ENCODE data around the gene TCEA2. TPM values are rescaled to one million over a fixed set of nuclear protein-coding genes. Genes with fewer than 3 reads are reported as not detected.
A peak's percentile ranks its signal among the peaks of the same experiment; 100 is the strongest.

TCEA2 gene
- total RNA-seq, 1 experiment from 2014 or later, result 48.3 TPM

- H3K4me1 ChIP-seq, result peaks cover 34% of the 10 kb centered on the region
- BruUV-seq (replicated peaks), result no TSS peak
- H3K9me3 ChIP-seq, result no peaks in the 10 kb centered on the region
- no peak for TF ChIP-seq CTCF (IDR thresholded peaks at IDR 0.05; ENCODE audit: insufficient read depth in 1 of 2, low read depth in 1 of 2, low read length in 1 of 2, severe bottlenecking in 1 of 2, unreplicated experiment in 1 of 2)
- H3K4me3 Mint-ChIP-seq (ENCODE audit: unreplicated experiment), result no peak overlapping the region
- intact Hi-C loops (cut with micrococcal nuclease; ENCODE audit: unreplicated experiment), result no loop called here
- peaks cover 49% of the 10 kb centered on the region for H3K36me3 ChIP-seq (ENCODE audit: control insufficient read depth, insufficient read depth, low read length)
- DNase-seq, result no peak
- H3K27ac Mint-ChIP-seq (ENCODE audit: unreplicated experiment), result peak overlapping the region; percentile 83
- CTCF ChIA-PET, result interaction anchor here (0.6 to 3.0 kb wide), 4 partner anchors 16 to 485 kb away, joined by 3 to 45 read pairs (median 6); no protein-coding TSS in a partner anchor
- H3K9me3 Mint-ChIP-seq (ENCODE audit: unreplicated experiment), result no peaks in the 10 kb centered on the region
- peaks cover 97% of the 10 kb centered on the region for H3K36me3 Mint-ChIP-seq (ENCODE audit: insufficient read depth, unreplicated experiment)
- no peaks in the 10 kb centered on the region for H3K27me3 ChIP-seq (replicated peaks; ENCODE audit: control insufficient read depth, insufficient read depth, low read length)
- H3K4me3 ChIP-seq (ENCODE audit: low read depth, low read length), result no peak overlapping the region
- no peaks in the 10 kb centered on the region for H3K27me3 Mint-ChIP-seq (ENCODE audit: insufficient read depth, unreplicated experiment)
- peaks cover 37% of the 10 kb centered on the region for H3K4me1 Mint-ChIP-seq (ENCODE audit: low read depth, unreplicated experiment)
- POLR2A ChIA-PET, result no interaction called here
Observed at GRCh38 chr20:64022671-64023360, 40.2 kb upstream of the TCEA2 start.

GRCh38 chr20:64023361-64024140 is 39.4 kb upstream of the TCEA2 start:
- Histone ChIP-seq H3K4me3 (ENCODE audit: low read depth, low read length) (no peak overlapping the region), H3K4me1 (peaks cover 34% of the 10 kb centered on the region), H3K36me3 (ENCODE audit: control insufficient read depth, insufficient read depth, low read length) (peaks cover 50% of the 10 kb centered on the region), H3K27me3 (replicated peaks; ENCODE audit: control insufficient read depth, insufficient read depth, low read length) (no peaks in the 10 kb centered on the region), H3K9me3 (no peaks in the 10 kb centered on the region)
- DNase-seq, result no peak
- no peaks in the 10 kb centered on the region for H3K27me3 Mint-ChIP-seq (ENCODE audit: insufficient read depth, unreplicated experiment)
- H3K4me1 Mint-ChIP-seq (ENCODE audit: low read depth, unreplicated experiment), result peaks cover 37% of the 10 kb centered on the region
- H3K4me3 Mint-ChIP-seq (ENCODE audit: unreplicated experiment), result peak overlapping the region; percentile 55
- intact Hi-C loops (cut with micrococcal nuclease; ENCODE audit: unreplicated experiment), result loop anchor here (1.0 kb wide), 3 partner anchors 15 to 42 kb away; partner anchors contain the start of gene PRPF6
- ChIA-PET POLR2A (interaction anchor here (0.5 to 1.8 kb wide), 6 partner anchors 13 to 43 kb away, joined by 3 to 9 read pairs (median 4); partner anchors contain the start of genes PRPF6 and TCEA2), CTCF (interaction anchor here (0.6 to 3.0 kb wide), 10 partner anchors 10 to 485 kb away, joined by 3 to 45 read pairs (median 4); partner anchors contain the start of genes C20orf204, OPRL1 and PRPF6)
- no peaks in the 10 kb centered on the region for H3K9me3 Mint-ChIP-seq (ENCODE audit: unreplicated experiment)
- H3K36me3 Mint-ChIP-seq (ENCODE audit: insufficient read depth, unreplicated experiment), result peaks cover 97% of the 10 kb centered on the region
- TF ChIP-seq CTCF (IDR thresholded peaks at IDR 0.05; ENCODE audit: insufficient read depth in 1 of 2, low read depth in 1 of 2, low read length in 1 of 2, severe bottlenecking in 1 of 2, unreplicated experiment in 1 of 2), result no peak
- no TSS peak for BruUV-seq (replicated peaks)
- peak overlapping the region; percentile 83 for H3K27ac Mint-ChIP-seq (ENCODE audit: unreplicated experiment)
